Measurements from ENCODE around the gene VSTM4. TPM values are rescaled to one million over a fixed set of nuclear protein-coding genes. Genes with fewer than 3 reads are reported as not detected.

VSTM4 gene
- total and polyA plus RNA-seq, 4 donors = 1.0 to 3.1 (median 2.0) TPM

GRCh38 chr10:49021685-49022084 lies 93.6 kb downstream of the VSTM4 start (continued):
- TF ChIP-seq CTCF (IDR thresholded peaks at IDR 0.05; ENCODE audit: low read depth, low read length, missing input control) (no peak), SP1 (IDR thresholded peaks at IDR 0.05) (no peak), FOXA2 (IDR thresholded peaks at IDR 0.05) (no peak), HNF4G (IDR thresholded peaks at IDR 0.05) (no peak), GABPA (IDR thresholded peaks at IDR 0.05 in 1 of 2, conservative IDR thresholded peaks at IDR 0.05 in 1 of 2) (no peak)

- Histone ChIP-seq H3K9me3 (ENCODE audit: control insufficient read depth in 4 of 4, low read length in 3 of 4) (no peaks in the 10 kb centered on the region), H3K27me3 (ENCODE audit: control insufficient read depth in 4 of 4, insufficient read depth in 4 of 4, low read length in 3 of 4) (no peaks in the 10 kb centered on the region), H3K4me3 (ENCODE audit: low read depth in 1 of 3, low read length in 3 of 3) (no peak overlapping the region), H3K27ac (ENCODE audit: low read depth in 1 of 2, low read length in 2 of 2) (no peak overlapping the region), H3K4me1 (ENCODE audit: control insufficient read depth in 4 of 4, insufficient read depth in 4 of 4, low read length in 3 of 4) (peaks cover 0 to 2% (median 0%) of the 10 kb centered on the region in 4 donors), H3K9ac (ENCODE audit: low read depth in 1 of 2, low read length in 2 of 2) (no peak overlapping the region), H3K36me3 (ENCODE audit: control insufficient read depth in 4 of 4, insufficient read depth in 3 of 4, low read depth in 1 of 4, low read length in 3 of 4) (no peaks in the 10 kb centered on the region)
- WGBS = 90% methylated on average over 4 of the region's 4 CpGs
- DNase-seq (ENCODE audit: low spot score) = no peak
- TF ChIP-seq GABPA (IDR thresholded peaks at IDR 0.05 in 1 of 2, conservative IDR thresholded peaks at IDR 0.05 in 1 of 2) (no peak), FOXA2 (IDR thresholded peaks at IDR 0.05) (no peak), YY1 (IDR thresholded peaks at IDR 0.05) (no peak), HNF4G (IDR thresholded peaks at IDR 0.05) (no peak), RAD21 (IDR thresholded peaks at IDR 0.05) (no peak), JUND (IDR thresholded peaks at IDR 0.05) (no peak), MAX (IDR thresholded peaks at IDR 0.05) (no peak), FOXA1 (IDR thresholded peaks at IDR 0.05) (no peak), ATF3 (IDR thresholded peaks at IDR 0.05) (no peak), ZBTB33 (IDR thresholded peaks at IDR 0.05) (no peak), SP1 (IDR thresholded peaks at IDR 0.05) (no peak), CTCF (IDR thresholded peaks at IDR 0.05; ENCODE audit: low read depth, low read length, missing input control) (no peak), EGR1 (IDR thresholded peaks at IDR 0.05; ENCODE audit: low read depth in 2 of 2) (no peak), RXRA (IDR thresholded peaks at IDR 0.05) (no peak), HNF4A (conservative IDR thresholded peaks at IDR 0.05) (no peak)
Observed at GRCh38 chr10:49015700-49016099, 99.6 kb downstream of the VSTM4 start.

All from liver (tissue), 9 donors.